Cortex of kidney (tissue), 1 donor: ENCODE results near the gene ZDHHC15.
"Not testable (repeated sequence)": the region's sequence is repeated elsewhere in the genome, so short reads cannot be mapped to it uniquely, and the experiment has no call there.

Experiments
- DNase-seq: peaks from one replicate; lab custom pipeline; 2025; lab: John Stamatoyannopoulos, UW

Gene ZDHHC15, protein sequence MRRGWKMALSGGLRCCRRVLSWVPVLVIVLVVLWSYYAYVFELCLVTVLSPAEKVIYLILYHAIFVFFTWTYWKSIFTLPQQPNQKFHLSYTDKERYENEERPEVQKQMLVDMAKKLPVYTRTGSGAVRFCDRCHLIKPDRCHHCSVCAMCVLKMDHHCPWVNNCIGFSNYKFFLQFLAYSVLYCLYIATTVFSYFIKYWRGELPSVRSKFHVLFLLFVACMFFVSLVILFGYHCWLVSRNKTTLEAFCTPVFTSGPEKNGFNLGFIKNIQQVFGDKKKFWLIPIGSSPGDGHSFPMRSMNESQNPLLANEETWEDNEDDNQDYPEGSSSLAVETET

DNA sequence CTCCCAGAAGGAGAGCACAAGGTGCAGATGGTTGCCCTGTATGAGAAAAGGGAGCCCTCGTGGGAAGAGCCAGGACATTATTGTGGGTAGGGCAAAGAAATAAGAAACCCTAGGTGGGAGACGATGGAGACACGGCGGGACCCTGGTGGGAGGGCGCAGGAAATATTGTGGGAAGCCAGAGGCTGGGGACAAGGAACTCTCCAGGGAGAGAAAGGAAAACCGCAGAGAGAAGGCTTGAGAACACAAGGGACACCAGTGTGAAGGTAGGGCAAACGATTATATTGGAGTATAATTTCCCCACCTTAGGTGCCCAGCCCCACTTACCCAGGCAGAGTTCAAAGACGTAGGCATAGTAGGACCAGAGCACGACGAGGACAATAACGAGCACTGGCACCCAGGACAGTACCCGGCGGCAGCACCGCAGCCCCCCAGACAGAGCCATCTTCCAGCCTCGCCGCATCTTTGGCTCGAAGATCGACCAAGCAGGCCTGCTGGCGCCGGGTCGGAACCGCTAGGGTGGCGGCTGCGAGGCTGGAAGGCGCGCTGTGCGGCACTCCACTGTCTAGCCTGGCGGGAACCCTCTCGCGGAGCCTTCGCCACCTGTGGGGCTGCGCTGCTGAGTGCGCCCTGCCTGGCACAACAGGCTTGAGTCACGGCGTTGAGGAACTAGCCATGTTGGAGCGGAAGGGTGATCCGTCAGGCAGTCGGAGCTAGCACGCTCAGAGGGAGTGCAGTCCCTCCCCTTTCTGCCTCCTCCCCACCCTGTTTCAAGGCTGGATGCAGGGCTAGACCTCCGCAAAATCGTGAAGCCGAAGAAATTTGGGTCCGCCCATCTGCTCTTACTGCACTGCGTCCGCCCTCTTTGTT, at the start of gene ZDHHC15:
Gene ZDHHC15 (minus strand): TSS at position 473 of the 867 bp plus-strand sequence. CDS start 13 bp downstream, at position 460.
- peak; percentile 10 for DNase-seq

DNA sequence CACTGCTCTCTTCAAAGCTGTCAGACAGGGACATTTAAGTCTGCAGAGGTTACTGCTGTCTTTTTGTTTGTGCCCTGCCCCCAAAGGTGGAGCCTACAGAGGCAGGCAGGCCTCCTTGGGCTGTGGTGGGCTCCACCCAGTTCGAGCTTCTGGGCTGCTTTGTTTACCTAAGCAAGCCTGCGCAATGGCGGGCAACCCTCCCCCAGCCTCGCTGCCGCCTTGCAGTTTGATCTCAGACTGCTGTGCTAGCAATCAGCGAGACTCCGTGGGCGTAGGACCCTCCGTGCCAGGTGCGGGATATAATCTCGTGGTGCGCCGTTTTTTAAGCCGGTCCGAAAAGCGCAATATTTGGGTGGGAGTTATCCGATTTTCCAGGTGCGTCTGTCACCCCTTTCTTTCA, 37.7 kb upstream of the ZDHHC15 start:
- not testable (repeated sequence) for DNase-seq

DNA sequence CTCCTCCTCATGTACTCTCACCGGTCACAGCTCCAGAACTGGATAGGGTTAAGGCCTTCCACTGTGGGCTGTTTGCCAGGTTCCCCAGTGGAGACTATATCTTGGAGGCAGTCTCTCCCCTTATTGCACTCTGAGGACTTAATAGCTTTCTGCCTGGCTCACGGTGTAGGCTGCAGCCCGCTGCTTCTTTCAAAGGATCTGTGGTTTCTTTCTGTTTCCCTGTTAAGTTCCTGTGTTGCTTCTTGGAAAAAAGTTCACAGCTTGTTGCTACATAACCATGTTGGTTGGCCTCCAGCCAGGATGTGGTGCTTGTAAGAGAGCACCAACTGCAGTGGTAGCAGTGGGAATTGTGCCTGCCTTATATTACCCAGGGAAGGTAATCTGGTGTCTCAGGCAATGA, 24.9 kb upstream of the ZDHHC15 start:
- DNase-seq = no peak

DNA sequence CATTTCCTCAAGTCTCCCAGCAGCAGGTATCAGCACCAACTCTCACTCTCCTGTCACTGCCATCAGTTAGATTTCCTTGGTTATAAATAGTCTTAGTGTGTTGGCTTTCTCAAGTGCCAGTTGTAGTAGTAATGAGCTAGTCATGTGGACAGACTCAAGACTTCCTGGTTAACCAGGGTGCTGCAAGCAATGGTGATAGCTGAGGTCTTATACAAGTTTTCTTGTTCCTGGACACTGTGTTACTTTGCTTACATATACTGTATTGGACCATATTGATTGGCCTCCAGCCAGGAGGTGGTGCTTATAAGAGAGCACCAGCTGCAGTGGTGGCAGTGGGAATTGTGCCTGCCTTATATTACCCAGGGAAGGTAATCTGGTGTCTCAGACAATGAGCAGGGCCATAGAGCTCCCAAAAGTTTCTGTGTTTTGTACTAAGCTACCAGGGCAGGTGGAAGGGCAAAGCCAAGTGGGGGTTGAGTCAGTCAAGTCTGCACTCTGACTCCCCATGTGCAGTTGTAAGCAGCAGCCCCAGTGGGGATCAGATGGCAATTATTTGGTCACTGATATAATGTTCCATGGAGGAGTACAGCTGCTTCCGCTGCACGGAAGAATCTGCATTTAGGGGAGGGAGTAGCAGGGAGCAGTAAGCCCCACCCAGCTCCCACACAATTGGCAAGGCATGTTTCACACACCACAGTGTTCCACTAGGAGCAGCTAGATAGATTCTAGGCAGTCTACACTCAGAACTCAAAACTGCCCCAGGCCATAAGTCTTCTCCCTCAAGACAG, 24.1 kb upstream of the ZDHHC15 start:
- no peak for DNase-seq

DNA sequence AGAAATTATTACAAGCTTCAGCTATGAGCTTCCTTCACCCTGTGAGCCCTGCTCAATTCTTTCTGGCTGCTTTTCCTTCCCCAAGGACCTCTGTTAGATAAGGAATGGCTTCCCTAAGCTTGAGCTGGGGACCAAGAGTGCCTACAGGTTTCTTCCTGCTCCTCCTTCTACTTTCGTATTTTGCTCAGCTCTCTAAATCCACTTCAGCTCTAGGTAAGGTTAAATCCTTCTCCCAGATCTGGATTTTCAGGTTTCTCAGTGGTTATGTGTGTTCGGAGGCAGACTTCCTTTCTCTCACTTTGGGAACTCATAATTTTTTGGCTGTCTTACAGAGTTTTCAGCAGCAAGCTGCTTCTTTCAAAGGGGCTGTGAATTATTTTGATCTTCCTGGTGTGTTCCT, 21.9 kb upstream of the ZDHHC15 start:
- DNase-seq = no peak

DNA sequence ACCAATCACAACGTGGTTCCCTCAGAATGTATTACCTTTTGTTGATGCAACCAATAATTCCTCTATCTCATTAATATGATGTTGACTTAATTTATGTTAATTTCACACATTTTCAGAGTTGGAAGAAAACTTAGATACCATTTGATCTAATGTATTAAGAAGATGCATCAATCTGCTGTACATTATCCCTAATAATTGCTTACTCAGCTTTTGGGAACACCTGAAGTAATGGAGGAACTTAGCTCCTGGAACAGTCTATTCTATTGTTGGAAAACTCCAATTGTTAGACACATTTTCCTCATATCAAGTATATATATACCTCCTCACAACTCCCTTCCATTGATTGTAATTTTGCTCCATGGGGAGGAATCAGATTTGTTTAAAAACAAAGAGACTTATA, 38.9 kb downstream of the ZDHHC15 start:
- DNase-seq = no peak

DNA sequence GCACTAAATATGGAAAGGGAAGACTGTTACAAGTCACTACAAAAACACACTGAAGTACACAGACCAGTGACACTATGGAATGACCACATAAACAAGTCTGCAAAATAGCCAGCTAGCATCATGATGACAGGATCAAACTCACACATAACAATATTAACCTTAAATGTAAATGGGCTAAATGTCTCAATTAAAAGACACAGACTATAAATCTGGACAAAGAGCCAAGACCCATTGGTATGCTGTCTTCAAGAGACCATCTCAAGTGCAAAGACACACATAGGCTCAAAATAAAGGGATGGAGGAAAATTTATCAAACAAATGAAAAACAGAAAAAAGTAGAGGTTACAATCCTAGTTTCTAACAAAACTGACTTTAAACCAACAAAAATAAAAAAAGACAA, 61.1 kb downstream of the ZDHHC15 start:
- not testable (repeated sequence) for DNase-seq

DNA sequence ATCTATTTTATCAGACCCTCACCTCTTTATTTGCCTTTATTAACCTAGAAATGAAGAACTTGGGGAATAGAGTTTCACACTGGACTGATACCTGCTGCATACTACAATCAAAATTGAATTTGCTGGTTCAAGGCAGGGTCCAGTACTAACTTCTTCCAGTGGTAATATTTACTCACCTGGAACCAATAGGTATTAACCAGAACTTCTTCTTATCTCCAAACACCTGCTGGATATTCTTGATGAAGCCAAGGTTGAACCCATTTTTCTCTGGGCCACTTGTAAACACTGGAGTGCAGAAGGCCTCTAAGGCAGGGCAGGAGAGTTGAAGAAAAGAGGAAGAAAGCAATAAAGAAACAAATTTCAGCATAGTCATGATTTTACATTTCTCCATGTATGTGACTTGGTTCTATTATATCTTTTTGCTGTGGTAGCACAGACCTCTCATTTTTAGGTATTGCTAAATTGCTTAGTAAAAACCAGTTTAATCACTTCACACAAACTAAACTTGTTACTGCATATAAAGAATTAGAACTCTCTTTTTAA, 101.1 kb downstream of the ZDHHC15 start:
- DNase-seq = no peak

DNA sequence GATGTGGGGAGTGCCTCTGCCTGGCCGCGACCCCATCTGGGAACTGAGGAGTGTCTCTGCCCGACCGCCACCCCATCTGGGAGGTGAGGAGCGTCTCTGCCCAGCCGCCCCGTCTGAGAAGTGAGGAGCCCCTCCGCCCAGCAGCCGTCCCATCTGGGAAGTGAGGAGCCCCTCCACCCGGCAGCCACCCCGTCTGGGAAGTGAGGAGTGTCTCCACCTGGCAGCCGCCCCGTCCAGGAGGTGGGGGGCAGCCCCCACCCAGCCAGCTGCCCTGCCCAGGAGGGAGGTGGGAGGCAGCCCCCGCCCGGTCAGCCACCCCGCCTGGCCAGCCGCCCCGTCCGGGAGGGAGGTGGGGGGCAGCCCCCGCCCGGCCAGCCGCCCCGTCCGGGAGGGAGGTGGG, 115.7 kb downstream of the ZDHHC15 start:
- DNase-seq = not testable (repeated sequence)

DNA sequence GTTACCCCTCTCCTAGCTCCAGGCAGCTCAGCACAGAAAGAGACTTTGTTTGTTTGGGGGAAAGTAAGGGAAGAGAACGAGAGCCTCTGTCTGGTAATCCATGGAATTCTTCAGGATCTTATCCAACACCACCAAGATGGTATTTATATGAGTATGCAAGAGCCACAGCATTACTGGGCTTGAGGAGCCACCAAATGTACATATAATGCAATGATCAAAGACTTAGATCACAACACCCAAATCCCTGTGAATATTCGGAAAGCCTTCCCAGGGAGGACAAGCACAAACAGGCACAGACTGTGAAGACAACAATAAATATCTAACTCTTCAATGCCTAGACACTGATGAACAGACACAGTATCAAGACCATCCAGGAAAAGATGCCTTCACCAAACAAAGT, 132.4 kb downstream of the ZDHHC15 start:
- no peak for DNase-seq

DNA sequence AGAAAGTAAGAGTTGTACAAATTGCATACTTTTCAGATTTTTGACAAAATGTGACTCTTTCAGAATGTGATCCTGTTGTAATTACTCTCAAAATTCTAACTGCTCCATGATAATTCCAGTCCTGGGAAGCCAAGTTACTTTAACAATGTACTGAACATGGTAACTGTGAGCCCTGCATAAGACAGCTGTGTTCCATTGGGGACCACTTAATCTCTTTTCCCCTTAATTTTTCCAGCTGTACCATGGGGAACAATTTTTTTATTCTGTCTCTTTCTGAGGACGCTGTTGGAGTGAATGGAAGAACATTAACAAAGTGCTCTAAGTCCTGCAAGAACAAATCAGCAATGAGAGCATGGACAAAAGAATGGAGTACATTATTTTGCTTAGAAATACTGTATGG, 153.1 kb downstream of the ZDHHC15 start:
- DNase-seq = no peak

DNA sequence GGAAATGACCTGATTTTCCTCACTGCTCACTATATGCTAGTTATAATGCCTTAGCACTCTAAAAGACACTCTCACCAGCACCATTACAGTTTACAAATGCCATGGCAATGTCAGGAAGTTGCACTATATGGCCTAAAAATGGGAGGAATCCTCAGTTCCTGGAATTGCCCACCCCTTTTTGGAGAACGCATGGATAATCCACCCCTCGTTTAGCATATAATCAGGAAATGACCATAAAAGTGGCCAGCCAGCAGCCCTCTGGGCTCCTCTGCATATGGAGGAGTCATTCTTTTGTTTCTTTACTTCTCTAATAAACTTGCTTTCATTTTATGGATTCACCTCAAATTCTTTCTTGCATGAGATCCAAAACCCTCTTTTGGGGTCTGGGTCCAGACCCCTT, 156.0 kb downstream of the ZDHHC15 start:
- DNase-seq = no peak

DNA sequence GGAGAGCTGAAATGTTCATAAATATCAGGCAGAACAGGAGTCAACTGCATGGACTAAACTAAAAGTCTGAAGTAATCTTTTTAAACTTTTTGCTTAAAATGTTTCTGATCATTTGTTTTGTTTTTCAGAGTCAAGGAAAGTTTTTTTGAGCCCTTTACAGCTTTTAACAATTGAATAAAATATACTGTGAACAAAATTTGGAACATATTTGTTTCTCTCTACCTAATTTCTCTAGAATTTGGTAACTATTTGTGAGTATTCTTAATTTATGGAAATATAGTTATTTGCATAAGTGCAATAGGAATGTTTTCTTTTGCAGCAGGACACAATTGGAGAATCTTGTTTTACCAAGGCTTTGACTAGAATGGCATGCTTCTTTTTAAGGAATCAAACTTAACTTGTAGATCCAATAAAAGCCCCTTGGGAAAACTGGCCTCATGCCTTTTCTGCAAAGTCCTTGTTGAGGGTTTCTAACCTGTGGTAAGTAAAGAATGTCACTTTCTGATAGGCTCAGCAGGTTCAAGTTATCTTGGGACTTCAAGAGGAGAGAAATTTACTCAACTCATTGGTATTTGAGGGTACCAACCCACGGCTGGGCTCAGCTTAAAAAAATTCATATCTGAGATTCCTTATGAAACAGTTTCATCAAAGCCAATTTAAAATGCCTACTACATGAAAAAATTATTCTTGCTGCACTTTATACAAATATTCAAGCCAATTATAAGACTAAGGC, 157.4 kb downstream of the ZDHHC15 start:
- no peak for DNase-seq

DNA sequence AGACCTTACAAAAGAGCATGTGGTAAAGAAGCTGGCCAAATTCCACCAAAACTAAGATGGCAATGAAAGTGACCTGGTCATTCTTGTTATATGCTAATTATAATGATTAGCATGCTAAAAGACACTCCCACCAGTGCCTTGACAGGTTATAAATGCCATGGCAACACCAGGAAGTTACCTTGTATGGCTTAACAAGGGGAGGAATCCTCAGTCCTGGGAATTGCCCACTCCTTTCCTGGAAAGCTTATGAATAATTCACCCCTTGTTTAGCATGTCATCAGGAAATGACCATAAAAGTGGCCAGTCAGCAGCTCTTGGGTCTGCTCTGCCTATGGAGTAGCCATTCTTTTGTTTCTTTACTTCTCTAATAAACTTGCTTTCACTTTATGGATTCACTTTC, 161.0 kb downstream of the ZDHHC15 start:
- no peak for DNase-seq

DNA sequence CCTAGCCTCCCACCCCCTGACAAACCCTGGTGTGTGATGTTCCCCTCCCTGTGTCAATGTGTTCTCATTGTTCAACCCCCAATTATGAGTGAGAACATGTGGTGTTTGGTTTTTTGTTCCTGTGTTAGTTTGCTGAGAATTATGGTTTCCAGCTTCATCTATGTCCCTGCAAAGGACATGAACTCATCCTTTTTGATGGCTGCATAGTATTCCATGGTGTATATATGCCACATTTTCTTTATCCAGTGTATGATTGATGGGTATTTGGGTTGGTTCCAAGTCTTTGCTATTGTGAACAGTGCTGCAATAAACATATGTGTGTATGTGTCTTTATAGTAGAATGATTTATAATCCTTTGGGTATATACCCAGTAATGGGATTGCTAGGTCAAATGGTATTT, 174.2 kb downstream of the ZDHHC15 start:
- DNase-seq = not testable (repeated sequence)

DNA sequence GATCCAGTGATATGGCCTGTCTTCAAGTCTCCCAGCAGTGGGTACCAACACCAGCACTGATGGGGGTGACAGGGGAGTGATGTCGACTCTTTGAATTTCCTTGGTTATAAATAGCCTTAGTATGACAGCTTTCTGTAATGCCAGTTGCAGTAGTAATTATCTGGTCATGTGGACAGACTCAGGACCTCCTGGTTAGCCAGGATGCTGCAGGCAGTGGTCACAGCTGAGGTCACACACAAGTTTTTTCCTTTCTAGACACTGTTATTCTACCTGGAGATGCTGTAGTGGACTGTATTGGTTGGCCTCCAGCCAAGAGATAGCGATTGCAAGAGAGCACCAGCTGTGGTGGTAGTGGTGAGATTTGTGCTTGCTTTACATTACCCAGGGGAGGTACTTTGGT, 185.3 kb downstream of the ZDHHC15 start:
- no peak for DNase-seq

DNA sequence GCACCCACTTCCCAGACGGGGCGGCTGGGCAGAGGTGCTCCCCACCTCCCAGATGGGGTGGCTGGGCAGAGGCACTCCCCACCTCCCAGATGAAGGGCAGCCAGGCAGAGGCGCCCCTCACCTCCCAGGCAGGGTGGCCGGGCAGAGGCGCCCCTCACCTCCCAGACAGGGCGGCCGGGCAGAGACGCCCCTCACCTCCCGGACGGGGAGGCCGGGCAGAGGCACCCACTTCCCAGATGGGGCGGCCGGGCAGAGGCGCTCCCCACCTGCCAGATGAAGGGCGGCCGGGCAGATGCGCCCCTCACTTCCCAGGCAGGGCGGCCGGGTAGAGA, 187.7 kb downstream of the ZDHHC15 start:
- no peak for DNase-seq

DNA sequence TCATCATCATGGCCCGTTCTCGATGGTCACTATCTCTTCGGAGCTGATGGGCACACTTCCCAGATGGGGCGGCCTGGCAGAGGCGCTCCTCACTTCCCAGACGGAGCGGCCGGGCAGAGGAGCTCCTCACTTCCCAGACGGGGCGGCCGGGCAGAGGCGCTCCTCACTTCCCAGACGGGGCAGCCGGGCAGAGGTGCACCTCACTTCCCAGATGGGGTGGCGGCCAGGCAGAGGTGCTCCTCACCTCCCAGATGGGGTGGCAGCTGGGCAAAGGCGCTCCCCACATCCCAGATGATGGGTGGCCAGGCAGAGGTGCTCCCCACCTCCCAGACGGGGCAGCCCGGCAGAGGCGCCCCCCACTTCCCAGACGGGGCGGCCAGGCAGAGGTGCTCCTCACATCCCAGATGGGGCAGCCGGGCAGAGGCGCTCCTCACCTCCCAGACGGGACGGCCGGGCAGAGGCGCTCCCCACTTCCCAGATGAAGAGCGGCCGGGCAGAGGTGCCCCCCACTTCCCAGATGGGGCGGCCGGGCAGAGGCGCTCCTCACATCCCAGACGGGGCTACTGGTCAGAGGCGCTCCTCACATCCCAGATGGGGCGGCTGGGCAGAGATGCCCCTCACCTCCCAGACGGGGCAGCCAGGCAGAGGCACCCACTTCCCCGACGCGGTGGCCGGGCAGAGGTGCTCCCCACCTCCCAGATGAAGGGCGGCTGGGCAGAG, 188.3 kb downstream of the ZDHHC15 start:
- DNase-seq = not testable (repeated sequence)

DNA sequence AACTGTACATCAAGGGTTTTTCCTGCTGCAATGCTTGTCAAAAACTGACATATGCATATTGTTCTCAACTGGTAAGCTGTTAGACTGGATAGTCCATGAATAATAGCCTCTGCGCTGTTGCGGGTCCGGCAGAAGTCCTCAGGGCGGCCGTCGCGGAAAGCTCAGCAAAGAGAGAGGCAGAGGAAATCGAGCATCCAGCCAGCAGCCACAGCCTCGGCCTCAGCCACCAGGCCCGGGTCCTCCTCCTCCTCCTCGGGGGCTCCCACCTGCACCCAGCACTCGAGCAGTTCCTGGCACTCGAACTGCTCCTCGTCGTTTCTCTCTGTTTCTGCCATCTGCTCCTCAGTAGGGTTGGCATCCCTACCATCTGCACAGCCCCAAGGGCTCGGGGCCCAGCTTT, 195.2 kb downstream of the ZDHHC15 start:
- no peak for DNase-seq
